Measurements from ENCODE around the gene ZMIZ1.
A peak's percentile ranks its signal among the peaks of the same experiment; 100 is the strongest.

Gene ZMIZ1

DNA sequence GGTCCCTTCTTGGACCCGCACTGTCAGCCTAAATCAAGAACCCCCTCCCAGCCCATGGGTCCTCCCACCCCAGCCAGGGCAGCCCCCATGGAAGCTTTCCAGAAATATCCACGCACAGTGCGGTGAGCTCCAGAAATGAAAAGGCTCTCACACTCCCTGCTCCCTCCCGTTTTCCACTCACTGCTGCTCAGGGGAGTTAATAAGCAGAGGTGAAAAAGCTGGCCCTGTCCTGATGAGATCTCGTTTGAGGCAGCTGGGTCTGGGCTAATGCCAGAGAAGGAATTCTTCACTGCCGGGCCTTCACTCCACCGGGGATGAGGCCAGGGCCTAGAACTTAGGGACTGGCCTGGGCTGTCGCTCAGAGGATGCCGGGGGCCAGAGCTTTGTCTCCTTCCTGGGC lies 102.2 kb downstream of the ZMIZ1 start:
- peaks cover 21% of the 10 kb centered on the region for H3K36me3 ChIP-seq (ENCODE audit: insufficient read depth, low read depth, low read length)
- no peak overlapping the region for H3K4me3 ChIP-seq (ENCODE audit: low read length)
- no peak overlapping the region for H3K9ac ChIP-seq (ENCODE audit: low read depth, low read length)
- no peaks in the 10 kb centered on the region for H3K27me3 ChIP-seq (ENCODE audit: insufficient read depth, low read length)
- H3K9me3 ChIP-seq (ENCODE audit: insufficient read depth, low read depth, low read length): no peaks in the 10 kb centered on the region
- no peak overlapping the region for H3K27ac ChIP-seq (ENCODE audit: low read length)
- H3K4me1 ChIP-seq (ENCODE audit: insufficient read depth, low read length): no peaks in the 10 kb centered on the region; the same call in 1 of the 2 replicates

DNA sequence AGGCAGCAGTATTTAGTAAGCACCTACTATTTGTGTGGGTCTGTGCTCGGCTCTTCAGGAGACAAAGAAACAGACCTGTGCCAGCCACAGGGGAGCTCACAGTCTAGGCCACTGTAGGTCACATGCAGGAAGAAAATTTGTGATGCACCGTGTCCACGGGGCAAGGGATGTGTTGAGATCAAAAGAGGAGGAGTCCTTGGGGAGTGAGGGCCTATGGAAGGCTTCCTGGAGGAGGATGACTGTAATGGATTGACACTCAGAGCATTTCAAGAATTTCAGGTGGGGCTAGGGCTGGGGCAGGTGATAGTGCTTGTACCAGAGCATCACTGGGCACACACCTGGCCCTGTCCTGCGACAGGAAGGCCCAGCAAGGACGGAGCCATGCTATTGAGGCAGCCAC lies 102.7 kb downstream of the ZMIZ1 start:
- no peaks in the 10 kb centered on the region; the same call in 1 of the 2 replicates for H3K4me1 ChIP-seq (ENCODE audit: insufficient read depth, low read length)
- H3K9me3 ChIP-seq (ENCODE audit: insufficient read depth, low read depth, low read length): no peaks in the 10 kb centered on the region
- H3K9ac ChIP-seq (ENCODE audit: low read depth, low read length): no peak overlapping the region
- no peak overlapping the region for H3K27ac ChIP-seq (ENCODE audit: low read length)
- H3K36me3 ChIP-seq (ENCODE audit: insufficient read depth, low read depth, low read length): peaks cover 16% of the 10 kb centered on the region
- H3K27me3 ChIP-seq (ENCODE audit: insufficient read depth, low read length): no peaks in the 10 kb centered on the region
- H3K4me3 ChIP-seq (ENCODE audit: low read length): no peak overlapping the region

DNA sequence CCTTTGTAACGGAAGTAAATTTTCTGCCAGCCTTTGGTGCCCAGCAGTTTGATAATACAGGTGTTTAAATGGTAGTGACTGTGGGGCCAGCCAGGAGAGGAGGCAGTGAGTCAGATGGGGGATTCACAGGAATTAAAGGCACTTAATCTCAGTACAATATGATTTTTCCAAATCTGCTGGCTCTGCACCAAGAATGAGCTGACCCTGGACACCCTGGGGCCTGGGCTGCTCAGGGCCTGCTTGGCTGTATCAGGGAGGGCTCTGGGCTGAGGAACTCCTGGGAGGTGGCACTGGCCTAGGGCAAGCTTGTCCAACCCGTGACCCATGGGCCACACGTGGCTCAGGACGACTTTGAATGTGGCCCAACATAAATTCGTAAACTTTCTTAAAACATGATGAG lies 104.1 kb downstream of the ZMIZ1 start:
- Histone ChIP-seq H3K4me3 (ENCODE audit: low read length) (no peak overlapping the region), H3K36me3 (ENCODE audit: insufficient read depth, low read depth, low read length) (peaks cover 7% of the 10 kb centered on the region), H3K9me3 (ENCODE audit: insufficient read depth, low read depth, low read length) (no peaks in the 10 kb centered on the region), H3K4me1 (ENCODE audit: insufficient read depth, low read length) (no peaks in the 10 kb centered on the region; the same call in 1 of the 2 replicates), H3K9ac (ENCODE audit: low read depth, low read length) (no peak overlapping the region), H3K27ac (ENCODE audit: low read length) (no peak overlapping the region), H3K27me3 (ENCODE audit: insufficient read depth, low read length) (no peaks in the 10 kb centered on the region)

DNA sequence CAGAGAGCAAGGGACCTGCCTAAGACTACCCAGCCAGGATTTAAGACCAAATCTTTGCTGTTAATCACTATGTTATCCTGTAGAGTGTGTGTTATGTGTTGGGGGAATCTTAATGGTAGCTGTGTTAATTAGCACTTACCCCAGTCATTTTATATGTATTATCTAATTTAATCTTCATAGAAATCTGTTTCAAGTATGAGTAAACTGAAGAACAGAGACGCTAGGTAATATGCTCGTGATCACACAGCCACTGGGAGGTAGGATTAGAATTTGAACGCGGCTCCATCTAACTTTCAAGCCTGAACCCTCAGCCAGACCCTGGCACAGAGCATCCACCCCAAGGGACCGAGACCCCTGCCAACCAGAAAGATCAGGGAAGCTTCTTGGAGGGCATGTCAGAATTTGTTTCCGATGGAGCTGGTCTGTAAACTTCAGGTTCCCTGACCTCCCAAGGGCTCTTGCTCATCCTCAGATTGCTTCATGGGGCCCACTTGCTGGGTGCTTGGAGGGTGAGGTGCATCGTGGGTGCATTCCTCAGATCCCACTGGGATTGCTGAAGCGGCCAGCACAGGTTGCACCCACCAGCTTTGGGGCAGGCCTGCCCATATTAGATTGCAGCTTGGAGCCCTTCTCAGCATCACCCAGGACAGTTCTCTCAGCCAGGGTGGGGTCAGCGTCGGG lies 105.0 kb downstream of the ZMIZ1 start:
- H3K9ac ChIP-seq (ENCODE audit: low read depth, low read length): no peak overlapping the region
- H3K27me3 ChIP-seq (ENCODE audit: insufficient read depth, low read length): no peaks in the 10 kb centered on the region
- H3K36me3 ChIP-seq (ENCODE audit: insufficient read depth, low read depth, low read length): peaks cover 7% of the 10 kb centered on the region; the same call in 1 of the 2 replicates
- H3K4me1 ChIP-seq (ENCODE audit: insufficient read depth, low read length): peaks cover 5% of the 10 kb centered on the region; the same call in 1 of the 2 replicates
- no peak overlapping the region for H3K4me3 ChIP-seq (ENCODE audit: low read length)
- no peak overlapping the region for H3K27ac ChIP-seq (ENCODE audit: low read length)
- no peaks in the 10 kb centered on the region for H3K9me3 ChIP-seq (ENCODE audit: insufficient read depth, low read depth, low read length)

DNA sequence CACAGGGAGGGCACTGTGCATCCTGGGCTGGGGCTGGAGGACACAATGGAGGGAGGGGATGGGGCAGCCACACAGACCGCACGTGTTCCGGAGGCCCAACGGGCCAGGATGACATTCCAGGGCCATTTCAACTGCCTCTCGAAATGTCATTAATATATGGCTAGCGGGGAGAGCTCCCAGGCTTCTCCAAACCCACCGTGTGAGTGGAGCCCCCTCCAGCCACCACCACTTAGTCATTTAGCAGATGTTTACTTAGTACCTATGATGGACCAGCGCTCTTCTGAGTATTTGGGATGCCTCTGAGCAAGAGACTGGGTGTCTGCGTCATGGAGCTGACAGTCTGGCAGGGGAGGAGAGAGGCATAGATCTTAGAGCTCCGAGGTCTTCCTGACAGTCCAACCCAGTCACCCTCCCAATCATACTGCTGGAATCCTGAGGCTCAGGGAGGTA lies 107.3 kb downstream of the ZMIZ1 start:
- H3K36me3 ChIP-seq (ENCODE audit: insufficient read depth, low read depth, low read length): no peaks in the 10 kb centered on the region
- H3K27me3 ChIP-seq (ENCODE audit: insufficient read depth, low read length): no peaks in the 10 kb centered on the region
- no peak overlapping the region for H3K4me3 ChIP-seq (ENCODE audit: low read length)
- peaks cover 13% of the 10 kb centered on the region; the same call in 1 of the 2 replicates for H3K4me1 ChIP-seq (ENCODE audit: insufficient read depth, low read length)
- no peak overlapping the region for H3K27ac ChIP-seq (ENCODE audit: low read length)
- H3K9me3 ChIP-seq (ENCODE audit: insufficient read depth, low read depth, low read length): no peaks in the 10 kb centered on the region
- H3K9ac ChIP-seq (ENCODE audit: low read depth, low read length): no peak overlapping the region

DNA sequence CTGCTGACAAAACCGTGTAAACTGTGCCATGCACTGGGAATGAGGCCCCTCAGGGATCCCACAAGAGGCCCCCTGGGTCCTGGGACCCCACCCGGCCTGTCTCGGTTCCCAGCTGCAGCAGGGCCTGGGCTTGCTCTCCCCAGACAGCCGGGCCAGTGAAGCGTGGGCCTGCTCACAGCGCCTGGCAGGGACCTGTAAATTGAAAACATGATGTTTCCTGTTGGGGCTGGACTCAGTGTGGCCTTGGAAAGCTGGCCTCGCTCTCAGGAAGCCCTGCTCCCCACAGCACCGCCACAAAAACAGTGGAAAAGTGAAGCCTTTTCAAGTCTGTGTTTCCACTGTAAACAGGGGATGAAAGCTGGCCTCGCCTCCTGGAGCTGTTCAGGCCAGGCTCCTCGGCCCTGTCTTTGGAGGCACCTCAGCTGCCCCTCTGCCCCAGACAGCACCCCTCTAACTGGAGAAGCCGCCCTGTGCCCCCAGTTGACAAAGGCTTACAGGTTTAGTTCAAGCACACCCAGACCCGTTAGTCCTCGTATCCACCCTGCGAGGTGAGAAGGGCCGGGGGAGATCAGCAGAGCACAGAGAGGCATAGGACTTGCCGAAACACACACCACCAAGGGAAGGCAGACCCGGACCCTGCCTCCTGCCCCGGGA lies 108.3 kb downstream of the ZMIZ1 start:
- no peaks in the 10 kb centered on the region for H3K9me3 ChIP-seq (ENCODE audit: insufficient read depth, low read depth, low read length)
- no peak overlapping the region for H3K4me3 ChIP-seq (ENCODE audit: low read length)
- H3K36me3 ChIP-seq (ENCODE audit: insufficient read depth, low read depth, low read length): no peaks in the 10 kb centered on the region
- H3K9ac ChIP-seq (ENCODE audit: low read depth, low read length): 0 out of 2 replicates have a peak overlapping the region, but pooled peaks have one; percentile 27
- H3K27ac ChIP-seq (ENCODE audit: low read length): no peak overlapping the region
- H3K4me1 ChIP-seq (ENCODE audit: insufficient read depth, low read length): peaks cover 13% of the 10 kb centered on the region; the same call in 1 of the 2 replicates
- H3K27me3 ChIP-seq (ENCODE audit: insufficient read depth, low read length): no peaks in the 10 kb centered on the region

DNA sequence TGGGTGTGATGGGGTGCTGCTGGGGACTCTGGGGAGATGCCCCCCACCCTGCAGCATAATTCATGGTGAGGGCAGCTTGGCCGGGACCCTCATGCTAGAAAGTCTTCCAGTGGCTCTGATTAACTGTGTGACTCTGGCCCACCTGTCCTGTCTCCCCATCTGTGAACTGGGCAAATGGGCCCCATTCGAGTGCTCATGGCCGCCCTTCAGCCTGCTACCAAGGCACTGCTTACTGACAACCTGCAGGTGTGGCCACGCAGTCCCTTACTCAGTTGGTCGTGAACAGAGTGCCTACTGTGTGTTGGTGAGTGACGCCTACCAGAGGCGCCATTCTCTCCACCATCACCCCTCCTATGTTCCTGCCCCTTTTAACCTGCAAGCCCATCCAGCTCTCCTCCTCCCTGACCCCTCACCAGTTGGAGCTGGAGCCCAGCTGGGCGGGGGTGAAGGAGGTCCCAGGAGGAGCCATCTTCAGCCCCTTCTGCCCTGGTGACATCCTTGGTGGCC lies 109.4 kb downstream of the ZMIZ1 start:
- Histone ChIP-seq H3K9me3 (ENCODE audit: insufficient read depth, low read depth, low read length) (no peaks in the 10 kb centered on the region), H3K27me3 (ENCODE audit: insufficient read depth, low read length) (no peaks in the 10 kb centered on the region), H3K4me1 (ENCODE audit: insufficient read depth, low read length) (peaks cover 13% of the 10 kb centered on the region; the same call in 1 of the 2 replicates), H3K4me3 (ENCODE audit: low read length) (no peak overlapping the region), H3K27ac (ENCODE audit: low read length) (no peak overlapping the region), H3K9ac (ENCODE audit: low read depth, low read length) (no peak overlapping the region), H3K36me3 (ENCODE audit: insufficient read depth, low read depth, low read length) (no peaks in the 10 kb centered on the region)

DNA sequence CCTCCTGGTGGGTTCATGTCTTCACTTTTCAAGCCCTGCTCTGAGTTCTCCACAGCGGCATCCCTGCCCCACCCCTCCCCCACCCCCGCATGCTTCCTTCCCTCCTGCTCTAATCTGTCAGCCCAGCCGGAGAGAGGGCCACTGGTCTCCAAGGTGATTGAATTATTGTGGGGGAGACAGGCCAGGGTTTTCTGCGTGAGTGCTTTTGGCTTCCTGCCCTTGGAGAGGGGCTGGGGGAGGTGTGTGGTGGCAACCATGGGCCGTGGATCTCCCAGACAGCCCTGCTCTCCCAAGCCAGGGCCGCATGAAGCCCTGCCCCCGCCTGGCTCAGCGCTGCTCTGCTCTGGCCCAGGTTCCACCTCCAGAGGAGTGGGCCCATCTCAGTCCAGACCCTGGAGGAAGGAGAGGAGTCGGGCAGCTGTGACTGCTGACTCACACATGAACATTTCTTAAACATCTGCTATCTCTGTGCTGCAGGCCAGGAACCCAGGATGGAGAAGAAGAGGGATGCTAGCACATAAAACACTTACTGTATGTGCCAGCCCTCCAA lies 109.9 kb downstream of the ZMIZ1 start:
- H3K4me1 ChIP-seq (ENCODE audit: insufficient read depth, low read length): peaks cover 17% of the 10 kb centered on the region
- H3K4me3 ChIP-seq (ENCODE audit: low read length): no peak overlapping the region
- no peaks in the 10 kb centered on the region for H3K36me3 ChIP-seq (ENCODE audit: insufficient read depth, low read depth, low read length)
- no peak overlapping the region for H3K27ac ChIP-seq (ENCODE audit: low read length)
- no peaks in the 10 kb centered on the region for H3K27me3 ChIP-seq (ENCODE audit: insufficient read depth, low read length)
- peak overlapping the region; percentile 56; the same call in 1 of the 2 replicates for H3K9ac ChIP-seq (ENCODE audit: low read depth, low read length)
- H3K9me3 ChIP-seq (ENCODE audit: insufficient read depth, low read depth, low read length): no peaks in the 10 kb centered on the region

DNA sequence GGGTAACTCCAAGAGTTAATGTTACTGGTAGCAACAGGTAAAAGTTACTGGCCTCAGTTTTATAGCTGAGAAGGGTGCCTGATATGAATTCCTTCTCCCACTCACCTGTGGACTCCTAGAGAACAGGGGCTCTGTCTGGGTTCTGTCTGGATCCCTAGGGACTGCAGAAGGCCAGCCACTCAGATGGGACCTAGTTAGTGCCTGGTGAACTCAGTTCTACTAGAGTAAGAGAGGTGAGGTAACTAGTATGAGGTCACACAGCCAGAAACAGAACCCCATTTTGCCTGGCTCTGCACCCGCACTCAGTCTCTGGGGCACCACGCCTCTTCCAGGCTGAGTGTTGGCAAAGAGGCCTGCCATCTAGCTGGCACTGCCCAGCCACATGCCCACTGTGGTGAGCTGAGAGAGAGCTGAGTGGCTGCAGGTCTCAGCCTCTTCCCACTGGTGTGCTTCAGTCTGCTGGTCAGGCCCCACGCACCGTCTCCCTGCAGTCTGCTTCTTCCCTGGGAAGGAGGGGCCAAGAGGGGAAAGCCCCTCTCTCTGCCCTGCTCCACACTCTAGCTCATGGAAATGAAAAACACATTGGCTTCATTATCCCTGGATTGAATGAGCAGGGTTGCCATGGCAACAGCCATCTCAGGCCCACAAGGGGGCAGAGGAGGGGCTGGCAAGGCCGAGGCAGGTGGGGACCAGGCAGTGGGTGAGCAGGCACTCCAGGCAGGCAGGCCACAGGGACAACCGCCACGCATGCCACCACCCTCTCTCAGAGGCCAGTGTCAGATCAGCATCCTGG lies 110.6 kb downstream of the ZMIZ1 start:
- H3K4me1 ChIP-seq (ENCODE audit: insufficient read depth, low read length): peaks cover 20% of the 10 kb centered on the region
- no peaks in the 10 kb centered on the region for H3K27me3 ChIP-seq (ENCODE audit: insufficient read depth, low read length)
- H3K9me3 ChIP-seq (ENCODE audit: insufficient read depth, low read depth, low read length): no peaks in the 10 kb centered on the region
- H3K4me3 ChIP-seq (ENCODE audit: low read length): 0 out of 2 replicates have a peak overlapping the region, but pooled peaks have one; percentile 29
- H3K9ac ChIP-seq (ENCODE audit: low read depth, low read length): peak overlapping the region; percentile 56; the same call in 1 of the 2 replicates
- no peaks in the 10 kb centered on the region for H3K36me3 ChIP-seq (ENCODE audit: insufficient read depth, low read depth, low read length)
- H3K27ac ChIP-seq (ENCODE audit: low read length): no peak overlapping the region

DNA sequence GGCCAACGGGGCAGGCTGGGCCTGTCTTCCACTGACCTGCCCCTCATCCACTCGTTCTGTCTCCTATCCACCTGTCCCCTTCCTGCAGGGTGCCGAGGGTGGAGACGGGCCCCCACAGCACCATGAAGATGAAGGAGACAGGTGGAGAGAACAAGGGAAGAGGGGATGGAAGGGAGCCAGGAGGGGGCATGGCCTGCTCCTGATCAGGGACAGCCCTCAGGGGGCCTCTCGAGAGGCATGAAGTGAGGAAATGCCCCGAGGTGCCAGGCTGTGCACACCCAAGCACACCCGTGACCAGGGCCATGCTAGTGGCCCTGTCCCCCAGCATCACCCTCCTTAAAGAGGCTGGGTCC lies 111.2 kb downstream of the ZMIZ1 start:
- Histone ChIP-seq H3K27ac (ENCODE audit: low read length) (no peak overlapping the region), H3K9ac (ENCODE audit: low read depth, low read length) (no peak overlapping the region)

More for the DNA sequence above, 111.2 kb downstream of the ZMIZ1 start:
- Histone ChIP-seq H3K36me3 (ENCODE audit: insufficient read depth, low read depth, low read length) (no peaks in the 10 kb centered on the region), H3K4me1 (ENCODE audit: insufficient read depth, low read length) (peaks cover 26% of the 10 kb centered on the region), H3K27me3 (ENCODE audit: insufficient read depth, low read length) (no peaks in the 10 kb centered on the region), H3K4me3 (ENCODE audit: low read length) (no peak overlapping the region), H3K9me3 (ENCODE audit: insufficient read depth, low read depth, low read length) (no peaks in the 10 kb centered on the region)

All from iPS-20b (cell line).